Activated T-helper 1 cell treated with Interleukin-2 at 50 U/mL for 16 hours (primary cell): ENCODE data around the gene UBE2J2.

Experiments used
- DNase-seq: peaks from one replicate; pipeline ENCODE4 v3.0.0-alpha.2; 2020; ENCODE audit warnings: low read depth

UBE2J2 gene

DNA sequence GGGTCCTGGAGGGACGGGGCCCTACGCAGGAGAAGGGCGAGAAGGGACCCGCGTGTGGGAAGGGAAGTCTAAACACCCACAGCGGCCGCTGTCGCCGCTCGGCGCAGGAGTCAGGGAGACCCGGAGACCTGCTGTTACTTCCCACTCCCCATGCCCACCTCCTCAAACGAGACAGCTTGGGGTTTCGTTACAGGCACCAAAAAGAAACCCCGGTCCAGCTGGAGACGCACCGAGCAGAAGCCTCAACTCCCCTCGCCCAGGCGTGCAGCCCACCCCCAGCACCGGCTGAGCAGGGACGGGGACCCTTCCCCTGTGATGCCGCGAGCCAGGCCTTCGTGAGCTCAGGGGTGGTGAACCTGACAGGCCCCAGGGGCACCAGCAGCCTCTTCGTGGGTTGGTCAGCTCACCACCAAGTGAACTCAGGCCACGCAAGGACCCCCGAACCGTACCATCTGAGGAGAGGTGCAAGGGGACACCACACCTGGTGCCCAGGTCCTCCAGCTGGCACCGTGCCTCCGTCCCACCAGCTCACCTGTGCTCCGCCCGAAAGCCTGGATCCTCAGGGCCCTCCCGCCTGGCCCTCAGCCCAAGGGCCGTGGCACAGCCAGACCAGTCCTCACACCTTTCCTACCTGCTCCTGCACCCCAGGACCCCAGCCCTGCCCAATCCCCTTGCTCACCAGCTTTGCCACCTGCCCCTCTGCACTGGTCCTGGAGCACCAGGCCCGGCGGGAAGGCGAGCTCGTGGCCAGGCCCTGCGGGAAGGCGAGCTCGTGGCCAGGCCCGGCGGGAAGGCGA lies 46.9 kb downstream of the UBE2J2 start:
- DNase-seq: no peak

DNA sequence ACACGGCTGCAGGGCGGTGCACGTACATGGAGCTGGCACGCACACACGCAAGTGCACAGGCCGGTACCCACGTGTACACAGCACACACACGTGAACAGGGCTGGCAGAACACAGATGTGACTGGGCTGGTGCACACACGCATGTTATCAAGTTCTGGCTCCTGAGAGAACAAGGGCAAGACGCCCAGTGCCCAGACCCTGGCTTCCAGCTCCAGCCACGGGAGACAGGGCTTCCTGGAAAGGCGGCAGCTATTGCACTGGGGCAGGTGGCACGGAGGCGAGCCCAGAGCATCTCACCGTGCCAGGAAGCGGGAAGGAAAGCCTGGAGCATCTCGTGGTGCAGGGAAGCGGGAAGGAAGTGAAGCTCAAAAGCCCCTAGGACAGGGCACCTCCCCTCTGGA lies 47.7 kb downstream of the UBE2J2 start:
- DNase-seq: no peak

DNA sequence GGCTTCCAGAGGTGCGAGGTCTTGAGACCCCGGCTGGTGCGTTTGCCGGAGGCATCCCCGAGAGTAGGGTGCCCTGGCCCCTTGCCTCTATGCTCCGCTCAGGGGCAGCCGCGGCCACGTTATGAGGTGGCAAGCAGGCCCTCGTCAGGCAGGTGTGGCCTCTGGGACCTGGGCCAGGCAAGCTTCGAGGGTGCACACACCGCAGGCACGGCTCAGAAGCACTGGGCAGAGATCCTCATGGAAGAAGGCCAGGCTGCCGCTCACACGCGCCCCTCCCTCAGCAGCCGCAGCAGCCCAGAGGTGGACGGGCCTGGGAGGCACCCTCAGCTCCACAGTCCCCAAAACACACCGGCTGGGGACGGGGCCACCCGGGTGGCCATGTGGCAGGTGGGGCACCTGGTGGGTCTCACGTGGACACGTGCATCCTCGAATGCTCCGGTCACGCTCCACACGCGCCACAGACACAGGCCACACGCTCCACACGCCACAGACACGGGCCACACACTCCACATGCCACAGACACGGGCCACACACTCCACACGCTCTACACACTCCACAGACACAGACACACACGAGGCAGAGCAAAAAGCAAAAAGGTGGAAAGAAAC lies 48.3 kb downstream of the UBE2J2 start:
- no peak for DNase-seq

- DNase-seq: no peak
Measured at GRCh38 chr1:1223891-1224290, 49.8 kb downstream of the UBE2J2 start.

DNA sequence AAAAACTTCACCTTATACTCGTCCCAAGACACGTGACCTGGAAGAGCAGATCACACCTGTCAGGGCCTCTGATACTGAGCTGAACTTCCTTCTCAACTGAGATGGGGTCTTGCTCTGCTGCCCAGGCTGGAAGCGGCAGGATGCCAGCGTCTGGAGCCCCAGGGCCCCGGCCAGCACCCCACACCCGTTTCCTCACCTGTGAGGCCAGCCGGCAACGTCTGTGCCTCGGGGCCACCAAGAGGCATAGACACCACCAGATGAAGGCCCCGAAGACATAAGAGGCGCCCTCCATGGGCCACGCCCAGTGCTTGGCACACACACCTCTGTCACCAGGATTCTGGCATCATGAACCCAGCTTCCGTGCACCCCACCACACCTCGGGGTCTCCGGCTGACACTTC lies 50.3 kb downstream of the UBE2J2 start:
- DNase-seq: no peak

GRCh38 chr1:1222575-1223225 lies 51.0 kb downstream of the UBE2J2 start:
- no peak for DNase-seq

- no peak for DNase-seq
Measured at GRCh38 chr1:1221887-1222574, 51.6 kb downstream of the UBE2J2 start.

- DNase-seq: no peak
Measured at GRCh38 chr1:1220197-1220596, 53.5 kb downstream of the UBE2J2 start.

DNA sequence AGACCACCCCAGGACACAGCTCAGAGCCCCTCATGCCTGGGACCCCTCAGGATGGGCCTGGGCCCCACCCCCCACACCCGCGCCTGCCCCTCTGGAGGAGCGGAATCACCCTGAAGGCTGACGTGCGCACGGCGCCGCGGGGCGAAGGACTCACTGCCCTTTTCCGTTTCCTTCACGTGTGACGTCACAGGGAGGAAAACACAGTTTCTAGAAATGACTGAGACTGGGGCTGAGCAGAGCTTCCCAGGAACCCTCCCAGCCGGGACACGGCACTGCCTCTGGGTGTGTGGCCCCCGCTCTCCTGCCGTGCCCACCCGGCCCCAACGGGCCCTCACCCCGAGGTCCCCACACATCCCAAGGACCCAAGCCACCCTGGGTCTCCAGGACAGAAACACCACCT lies 54.3 kb downstream of the UBE2J2 start:
- no peak for DNase-seq

GRCh38 chr1:1218524-1219200 lies 55.0 kb downstream of the UBE2J2 start:
- DNase-seq: no peak

GRCh38 chr1:1217621-1218523 lies 55.8 kb downstream of the UBE2J2 start:
- no peak for DNase-seq

DNA sequence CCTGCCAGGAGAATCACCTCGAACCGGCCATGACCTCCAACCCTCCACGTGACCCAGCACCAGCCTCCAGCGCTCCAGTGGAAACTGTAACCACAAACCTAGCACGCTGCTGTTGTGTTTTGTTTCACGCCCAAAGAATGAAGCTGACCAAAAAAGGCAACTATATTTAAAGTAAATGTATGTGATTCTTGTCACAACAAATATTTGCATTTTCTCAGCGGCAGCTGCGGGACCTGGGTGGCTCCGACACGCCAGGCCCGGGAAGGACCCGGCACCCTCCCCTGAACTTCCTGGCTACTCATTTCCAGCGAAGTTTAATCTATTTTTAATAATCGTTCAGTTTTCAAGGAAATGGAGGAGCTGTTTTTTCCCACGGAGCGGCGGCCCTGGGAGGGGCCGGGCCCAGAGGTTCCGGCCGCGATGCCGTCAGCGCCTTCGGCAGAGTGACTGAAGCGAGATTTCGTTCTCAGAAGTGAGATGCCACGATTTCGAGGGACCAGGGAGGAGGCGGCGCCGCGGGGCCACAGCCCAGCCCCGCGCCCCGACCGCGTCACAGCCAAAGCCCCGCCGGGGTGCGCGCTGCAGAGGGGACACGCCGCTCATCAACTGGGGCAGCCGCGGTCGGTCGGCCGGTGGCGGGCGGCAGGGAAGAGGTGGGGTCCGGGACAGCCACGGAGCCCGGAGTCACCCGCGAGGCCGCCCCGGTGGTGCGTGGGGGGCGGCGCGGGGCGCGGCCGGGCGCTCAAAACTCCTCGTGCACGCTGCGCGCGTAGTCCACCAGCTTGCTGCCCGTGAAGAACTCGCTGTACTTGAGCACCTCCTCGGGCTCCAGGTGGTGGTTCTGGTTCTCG lies 56.7 kb downstream of the UBE2J2 start:
- peak; percentile 47 for DNase-seq

- no peak for DNase-seq
Measured at GRCh38 chr1:1215881-1216605, 57.6 kb downstream of the UBE2J2 start.

- DNase-seq: no peak
Measured at GRCh38 chr1:1215080-1215676, 58.5 kb downstream of the UBE2J2 start.

DNA sequence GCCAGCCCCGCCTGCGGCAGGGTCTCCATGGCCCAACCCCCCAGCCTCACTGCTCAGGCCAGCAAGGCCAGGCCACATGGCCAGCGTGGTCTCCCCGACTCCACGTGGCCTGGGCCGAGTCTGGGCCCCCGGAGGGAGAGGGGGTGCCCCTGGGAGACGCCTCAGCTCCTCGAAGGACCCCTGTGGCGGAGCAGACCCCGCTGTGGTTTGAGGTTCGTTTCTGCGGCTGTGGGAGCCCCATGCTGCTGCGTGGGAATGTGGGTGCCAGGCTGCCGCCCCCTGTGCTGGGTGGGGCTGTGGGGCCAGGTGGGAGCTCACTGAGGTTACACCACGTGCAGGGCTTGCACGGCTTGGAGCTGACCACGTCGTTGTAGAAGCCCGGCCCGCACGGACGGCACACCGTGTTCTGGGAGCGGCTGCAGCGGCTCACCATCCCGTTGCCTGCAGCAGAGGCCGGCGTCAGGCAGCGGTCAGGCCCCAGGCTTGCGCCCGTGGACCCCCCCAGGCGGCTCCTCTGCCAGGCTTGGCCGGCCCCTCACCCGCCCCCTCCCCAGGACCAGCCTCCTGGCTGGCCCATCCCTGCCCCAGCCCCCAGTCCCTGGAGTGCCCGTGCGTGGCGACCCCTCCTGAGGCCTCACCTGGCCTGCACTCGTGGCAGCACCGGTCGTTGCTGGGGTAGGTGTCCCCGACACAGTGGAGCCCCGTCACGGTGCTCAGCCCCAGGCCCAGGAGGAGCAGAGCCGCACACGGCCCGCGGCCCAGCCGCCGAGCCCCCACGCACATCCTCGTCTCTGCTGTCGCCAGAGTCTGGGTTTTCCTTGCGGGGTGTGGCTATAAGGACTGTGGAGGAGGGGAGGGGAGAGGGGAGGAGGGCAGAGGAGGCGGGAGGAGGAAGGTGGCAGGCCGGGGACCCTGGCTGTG lies 60.0 kb downstream of the UBE2J2 start, which contains the start of gene TNFRSF4:
Gene TNFRSF4 (minus strand): TSS at position 809 of the 921 bp plus-strand sequence. CDS start 26 bp downstream, at position 783.
- DNase-seq: no peak

DNA sequence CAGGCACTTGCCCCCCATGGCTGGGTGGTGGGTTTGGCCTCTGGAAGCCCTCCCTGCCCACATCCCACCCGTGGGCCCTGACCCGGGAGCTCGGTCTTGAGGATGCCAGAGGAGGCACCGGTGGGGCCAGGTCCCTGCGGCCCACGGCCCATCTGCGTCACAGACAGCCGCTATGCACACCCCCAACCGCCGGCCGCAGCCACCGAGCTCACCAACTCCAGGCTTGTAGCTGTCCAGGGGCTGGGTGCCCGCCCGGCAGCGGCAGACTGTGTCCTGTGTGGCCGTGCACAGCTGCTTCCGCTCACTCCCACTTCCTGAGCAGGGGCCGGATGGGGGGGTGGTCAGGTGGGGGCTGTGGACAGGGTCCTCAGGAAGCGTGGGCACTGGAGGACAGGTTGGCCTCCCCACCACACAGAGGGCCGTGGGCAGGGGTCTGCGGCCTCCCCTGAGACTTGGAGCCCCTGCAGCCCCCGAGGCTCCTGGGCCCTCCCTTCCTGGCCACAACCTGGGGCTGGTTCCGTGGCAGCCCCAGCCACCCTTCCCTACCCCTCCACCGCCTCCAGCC lies 60.8 kb downstream of the UBE2J2 start:
- no peak for DNase-seq
